Activated naive CD8-positive, alpha-beta T cell treated with anti-CD3 and anti-CD28 coated beads, Interleukin-2, amount 50 U/mL, for 16 hours (primary cell): ENCODE measurements around the gene MYT1.

Source experiments
- DNase-seq: peaks from one replicate; pipeline ENCODE4 v3.0.0-alpha.2; 2020; ENCODE audit warnings: low read depth, low spot score

MYT1 gene

DNA sequence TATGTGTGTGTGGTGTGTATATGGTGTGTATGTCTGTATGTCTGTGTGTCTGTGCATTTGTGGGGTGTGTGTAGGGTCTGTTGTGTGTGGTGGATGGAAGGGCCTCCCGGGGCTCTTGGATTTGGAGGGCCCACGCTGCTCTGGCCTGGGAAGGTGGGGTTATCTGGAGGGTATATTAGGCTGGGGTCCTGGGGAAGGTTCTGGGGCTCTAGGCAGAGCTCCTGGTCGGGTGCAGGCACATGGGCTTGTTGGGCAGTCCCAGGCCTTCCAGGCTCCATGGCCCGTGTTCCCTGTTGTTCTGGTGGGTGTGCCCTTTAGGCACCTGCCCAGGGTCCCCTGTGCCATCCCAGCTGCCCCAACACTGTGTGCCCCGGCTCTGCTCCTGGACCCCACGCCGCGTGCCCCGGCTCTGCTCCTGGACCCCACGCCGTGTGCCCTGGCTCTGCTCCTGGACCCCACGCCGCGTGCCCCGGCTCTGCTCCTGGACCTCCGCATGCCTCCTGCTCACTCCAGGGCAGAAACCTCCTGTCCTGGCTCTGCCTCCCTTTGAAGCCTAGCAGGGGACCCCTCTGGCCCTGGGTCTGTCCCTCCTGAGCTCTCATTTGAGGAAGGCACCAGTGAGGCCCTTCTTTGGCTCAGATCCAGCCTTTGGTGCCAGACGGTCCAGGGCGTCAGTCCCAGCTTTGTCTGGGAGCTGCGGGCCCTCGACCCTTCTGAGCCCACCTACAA, 10.2 kb upstream of the MYT1 start:
- no peak for DNase-seq

DNA sequence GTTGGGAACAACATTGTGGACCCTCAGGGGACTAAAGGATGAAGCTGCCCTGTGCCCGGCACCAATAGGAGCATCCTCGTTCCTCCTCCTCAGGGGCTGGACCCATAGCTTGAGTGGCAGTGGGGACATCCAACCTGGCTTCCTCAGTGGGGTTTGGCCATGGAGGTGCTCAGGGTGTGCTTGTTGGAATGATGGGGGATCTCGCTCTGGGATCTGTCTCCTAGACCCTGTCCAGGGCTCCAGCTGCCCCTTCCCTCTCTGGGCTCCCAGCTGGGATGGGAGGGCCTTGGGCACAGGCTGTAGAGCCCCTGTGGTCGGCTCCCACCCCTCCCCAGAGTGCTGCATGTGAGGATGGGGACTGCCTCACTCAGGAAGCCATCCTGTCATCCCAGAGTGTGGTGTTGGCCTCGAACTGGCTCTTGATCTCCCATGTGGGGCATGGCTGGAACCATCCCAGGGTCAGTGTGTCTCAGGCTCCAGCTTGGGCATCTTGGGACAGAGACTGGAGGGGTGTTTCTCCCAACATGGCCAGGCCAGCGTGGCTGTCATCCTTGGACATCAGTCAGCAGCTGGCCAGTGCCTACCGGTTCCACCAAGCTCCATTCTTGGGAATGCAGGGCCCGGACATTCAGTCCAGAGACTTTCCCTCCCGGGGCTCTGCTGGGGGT, 9.5 kb upstream of the MYT1 start:
- no peak for DNase-seq

DNA sequence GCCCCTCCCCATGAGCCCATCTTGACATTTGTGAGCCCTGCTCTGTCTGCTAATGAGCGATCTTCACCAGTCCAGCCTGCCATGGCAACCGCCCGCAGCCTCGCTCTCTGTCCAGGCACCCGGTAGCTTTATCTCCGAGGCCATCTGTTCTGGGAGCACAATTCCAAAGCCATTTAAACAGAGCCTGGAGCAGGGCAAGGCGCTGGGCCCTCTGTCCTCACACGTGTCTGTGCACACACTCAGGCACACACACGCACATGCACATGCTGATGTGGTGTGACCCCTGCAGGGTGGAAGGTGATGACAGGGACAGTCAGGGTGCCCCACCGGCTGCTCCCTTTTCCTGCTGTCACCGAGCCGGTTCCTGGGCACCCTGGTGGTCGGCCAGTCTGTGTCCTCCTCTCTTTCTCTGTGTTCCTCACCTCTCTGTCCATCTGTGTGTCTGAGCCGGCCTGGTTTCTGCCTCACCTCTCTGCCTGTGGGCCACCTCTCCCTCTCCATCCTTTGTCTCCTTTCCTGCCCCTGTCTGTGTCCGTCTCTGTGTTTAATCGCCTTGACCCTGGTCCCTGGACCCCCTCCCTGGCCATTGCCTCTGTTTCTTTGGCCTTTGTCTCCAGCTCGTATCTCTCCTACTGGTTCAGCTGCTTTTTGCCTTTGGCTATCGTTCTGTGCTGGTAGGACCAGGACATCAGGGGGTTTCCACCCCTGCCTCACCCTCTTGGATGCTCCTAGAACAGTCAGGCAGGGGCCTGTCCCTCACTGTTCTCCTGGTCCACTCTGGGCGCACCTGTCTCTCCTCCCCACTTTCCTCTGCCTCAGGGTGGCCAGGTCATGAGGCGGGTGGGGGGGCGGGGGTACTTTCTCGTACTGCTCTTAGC, 8.8 kb upstream of the MYT1 start:
- no peak for DNase-seq

DNA sequence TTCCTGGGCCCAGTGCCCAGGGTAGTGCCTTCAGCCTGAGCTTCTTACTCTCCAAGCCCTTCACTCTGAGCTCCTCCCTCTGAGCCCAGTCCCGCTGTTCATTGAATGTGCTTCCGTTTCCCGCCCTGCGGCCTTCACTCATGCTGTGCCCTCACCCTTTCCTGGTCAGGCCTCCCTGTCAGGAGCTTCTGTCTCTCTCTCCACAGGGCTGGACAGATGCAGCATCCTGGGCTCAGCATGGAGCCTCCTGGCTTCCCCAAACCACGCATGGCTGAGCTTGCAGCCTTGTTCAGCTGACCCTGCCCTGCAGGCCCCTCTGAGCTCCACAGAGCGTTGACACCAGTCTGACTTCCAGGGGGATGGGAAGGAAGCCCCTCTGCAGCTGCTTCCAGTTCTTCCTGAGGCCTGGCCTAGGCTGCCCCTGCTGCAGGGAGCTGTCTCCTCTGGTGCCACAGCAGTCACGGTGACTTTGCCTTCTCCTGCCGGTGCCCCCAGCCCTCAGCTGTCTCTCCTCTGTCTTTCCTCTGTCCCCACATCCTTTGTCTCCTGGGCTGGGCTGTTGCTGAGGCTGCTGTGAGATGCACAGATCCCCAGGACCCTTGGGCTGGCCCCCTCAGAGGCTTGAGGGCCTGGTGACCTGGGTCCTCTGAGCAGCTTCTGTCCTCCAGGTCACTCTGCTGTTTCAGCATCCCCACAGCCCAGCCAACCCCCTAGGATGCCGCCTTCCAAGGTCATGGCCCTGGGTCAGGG, 7.9 kb upstream of the MYT1 start:
- no peak for DNase-seq

DNA sequence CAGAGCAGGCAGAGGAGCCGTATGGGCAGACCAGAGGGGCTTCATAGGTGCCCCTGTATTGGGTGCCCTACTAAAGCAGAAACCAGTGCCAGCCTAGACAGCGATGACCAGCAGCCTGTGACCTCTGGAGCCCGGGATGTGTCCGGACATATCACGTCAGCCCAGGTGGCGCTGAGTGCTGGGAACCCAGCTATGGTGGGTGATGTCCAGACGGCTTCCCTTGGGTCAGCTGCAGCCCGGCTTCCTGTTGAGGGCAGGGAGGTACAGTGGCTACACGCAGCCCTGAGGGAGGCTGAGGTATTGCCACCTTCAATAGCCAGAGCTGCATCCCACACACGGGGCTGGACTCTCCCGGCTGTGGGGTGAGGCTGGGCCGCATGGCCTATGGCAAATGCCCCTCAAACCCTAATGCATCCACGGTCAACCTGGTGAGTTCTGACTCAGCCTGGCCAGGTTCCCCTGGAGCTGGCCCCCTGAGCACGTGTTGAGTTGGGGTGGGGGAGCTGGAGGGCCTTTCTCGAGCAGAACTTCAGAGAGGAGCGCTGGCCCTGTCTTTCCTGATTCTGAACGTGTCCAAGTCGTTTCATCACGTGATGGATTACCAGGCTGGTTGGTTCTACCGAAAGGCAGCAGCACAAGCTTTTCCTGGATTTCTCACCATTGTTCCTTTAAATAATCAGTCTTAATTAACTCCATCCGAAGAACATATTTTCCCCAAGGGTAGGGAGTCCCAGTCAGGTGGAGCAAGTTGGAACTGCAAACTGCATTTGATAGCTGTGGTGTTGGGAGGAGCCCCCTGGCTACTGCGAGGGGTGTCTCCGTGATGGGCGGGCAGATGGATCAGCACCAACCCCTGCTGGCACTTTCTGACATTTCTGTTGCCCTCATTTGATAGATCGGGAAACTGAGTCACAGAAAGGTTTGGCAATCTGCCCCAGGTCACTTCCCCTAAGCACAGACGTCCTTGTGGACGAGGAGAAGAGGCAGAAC, 7.1 kb upstream of the MYT1 start:
- no peak for DNase-seq

DNA sequence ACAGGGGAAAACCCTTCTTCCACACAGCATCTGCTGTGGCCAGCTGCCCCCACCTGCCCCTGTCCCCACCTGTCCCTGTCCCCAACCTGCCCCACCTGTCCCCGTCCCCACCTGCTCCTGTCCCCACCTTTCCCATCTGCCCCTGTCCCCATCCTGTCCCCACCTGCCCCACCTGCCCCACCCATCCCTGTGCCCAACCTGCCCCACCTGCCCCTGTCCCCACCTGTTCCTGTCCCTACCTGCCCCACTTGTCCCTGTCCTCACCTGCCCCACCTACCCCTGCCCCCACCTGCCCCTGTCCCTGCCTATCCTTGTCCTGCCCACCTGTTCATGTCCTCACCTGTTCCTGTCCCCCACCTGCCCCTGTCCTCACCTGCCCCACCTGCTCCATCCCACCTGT, 6.4 kb upstream of the MYT1 start:
- DNase-seq: no peak

DNA sequence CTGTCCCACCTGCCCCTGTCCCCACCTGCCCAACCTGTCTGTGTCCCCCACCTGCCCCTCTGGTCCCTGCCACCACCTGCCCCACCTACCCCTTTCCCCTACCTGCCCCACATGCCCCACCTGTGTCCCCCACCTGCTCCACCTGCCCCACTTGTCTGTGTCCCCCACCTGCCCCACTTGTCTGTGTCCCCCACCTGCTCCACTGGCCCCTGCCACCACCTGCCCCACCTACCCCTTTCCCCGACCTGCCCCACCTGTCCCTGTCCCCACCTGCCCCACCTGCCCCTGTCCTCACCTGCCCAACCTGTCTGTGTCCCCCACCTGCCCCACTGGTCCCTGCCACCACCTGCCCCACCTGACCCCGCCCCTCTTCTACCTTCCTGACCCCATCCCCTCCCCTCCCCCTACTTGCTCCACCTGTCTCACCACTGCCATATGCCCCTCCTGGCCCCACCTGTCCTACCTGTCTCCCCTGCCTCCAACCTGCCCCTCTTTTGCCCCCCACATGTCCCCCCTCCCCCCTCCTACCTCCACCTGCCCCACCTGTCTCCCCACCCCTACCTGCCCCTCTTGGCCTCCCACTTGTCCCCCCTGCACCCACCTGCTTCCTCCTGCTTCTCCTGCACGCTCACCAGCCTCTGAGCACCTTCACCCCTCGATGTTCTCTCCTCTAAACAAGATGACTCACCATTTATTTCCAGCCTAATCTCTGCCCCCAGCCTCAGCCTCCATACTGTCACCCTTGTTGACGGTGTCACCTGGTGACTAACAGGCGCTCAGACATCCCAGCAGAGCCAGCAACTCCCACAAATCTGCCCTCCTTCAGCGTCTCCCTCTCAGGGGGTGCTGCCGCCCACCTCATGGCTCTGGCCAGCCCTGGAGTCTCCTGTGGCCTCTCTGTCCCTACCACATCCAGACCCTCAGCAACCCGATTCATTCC, 5.6 kb upstream of the MYT1 start:
- DNase-seq: no peak

DNA sequence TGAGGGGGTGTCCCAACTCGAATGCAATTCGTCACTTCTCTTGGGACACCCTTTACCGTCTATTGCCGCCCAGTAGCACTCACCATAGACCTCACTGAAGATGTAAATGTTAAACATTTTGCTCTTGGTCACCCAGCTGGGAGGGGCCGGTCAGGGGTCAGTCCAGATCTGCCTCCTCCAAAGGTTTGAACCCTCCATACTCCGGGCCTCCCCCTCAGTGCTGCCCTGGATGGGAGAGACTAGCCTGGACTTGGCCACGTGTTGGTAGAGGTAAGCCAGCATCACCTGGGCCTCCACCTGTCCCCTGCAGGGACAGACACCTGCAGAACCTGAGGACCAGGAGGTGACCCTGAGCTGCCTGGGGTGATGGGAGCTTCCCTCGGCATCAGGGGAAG, 5.0 kb upstream of the MYT1 start:
- DNase-seq: no peak

DNA sequence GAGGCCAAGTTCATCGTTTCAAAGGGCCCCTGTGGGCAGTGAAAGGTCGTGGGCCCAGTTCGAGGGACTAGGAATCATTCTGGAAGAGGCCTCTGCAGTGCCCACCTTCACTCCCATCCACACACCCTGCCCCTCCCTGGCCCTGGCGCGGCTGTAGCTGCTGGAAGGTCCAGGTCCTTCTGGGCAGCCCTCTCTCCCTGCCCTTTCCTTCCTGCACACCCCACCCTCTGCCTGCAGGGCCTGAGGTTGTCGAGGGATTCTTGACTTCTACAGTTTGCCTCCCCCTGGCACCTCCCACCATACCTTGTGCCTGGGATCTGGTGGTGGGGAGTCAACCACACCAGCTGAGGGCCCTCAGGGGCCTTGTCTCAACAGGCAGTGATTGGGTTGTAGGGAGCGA, 4.5 kb upstream of the MYT1 start:
- DNase-seq: no peak

DNA sequence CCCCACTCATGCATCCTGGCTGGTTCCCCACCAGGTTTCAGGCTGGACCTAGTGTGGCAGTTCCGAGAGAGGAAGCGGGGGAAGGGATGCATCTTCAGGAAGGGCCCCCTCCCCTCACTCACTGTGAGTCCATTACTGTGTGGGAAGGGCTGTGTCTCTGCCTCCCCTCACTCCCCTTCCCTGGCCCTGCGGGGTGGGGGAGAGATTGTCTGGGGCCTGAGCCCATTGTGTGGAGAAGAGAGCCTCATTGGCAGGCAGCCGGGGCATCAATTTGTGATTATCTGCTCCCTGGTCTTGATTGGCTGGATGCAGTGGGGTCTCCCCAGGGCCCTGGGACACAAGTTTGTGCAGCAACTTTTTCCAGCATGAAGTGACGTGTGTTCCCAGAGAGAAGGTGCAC, 4.1 kb upstream of the MYT1 start:
- no peak for DNase-seq

DNA sequence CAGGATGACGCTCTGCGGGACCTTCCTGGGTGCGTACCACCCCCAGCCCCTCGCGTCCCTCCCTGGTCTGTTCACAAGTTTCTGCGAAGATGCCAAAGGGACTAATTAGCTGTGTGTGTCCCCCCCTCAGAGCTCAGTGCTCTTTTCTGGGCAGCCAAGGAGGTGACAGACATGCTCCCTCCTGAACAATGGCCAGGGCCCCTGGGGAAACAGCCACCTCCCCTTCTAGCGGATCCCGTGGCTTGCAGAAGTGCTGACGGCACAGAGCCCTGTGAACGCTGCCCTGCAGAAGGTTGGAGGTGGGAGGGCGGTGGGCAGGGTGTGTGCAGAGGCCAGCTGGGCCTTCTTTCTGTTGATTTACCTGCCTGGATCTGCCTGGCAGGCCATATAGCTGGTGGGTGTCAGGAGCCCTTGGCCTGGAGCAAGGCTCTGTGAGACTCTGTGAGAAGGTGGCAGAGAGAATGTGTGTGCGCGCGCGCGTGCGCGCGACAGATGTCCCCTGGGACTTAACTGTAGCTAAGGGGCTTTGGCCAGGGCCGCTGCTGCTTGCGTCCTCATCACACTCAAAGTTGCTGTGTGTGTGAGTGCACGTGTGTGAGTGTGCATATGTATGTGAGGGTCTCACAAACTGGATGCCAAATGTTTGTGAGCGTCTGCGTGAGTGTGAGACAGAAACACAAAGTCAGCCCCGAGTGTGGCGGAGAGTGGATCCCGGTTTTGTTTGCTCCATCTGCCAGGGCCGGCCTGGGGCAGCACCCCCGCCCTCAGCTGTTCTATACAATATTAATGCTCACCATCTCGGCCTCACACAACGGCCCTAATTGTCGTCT, 3.5 kb upstream of the MYT1 start:
- DNase-seq: no peak

DNA sequence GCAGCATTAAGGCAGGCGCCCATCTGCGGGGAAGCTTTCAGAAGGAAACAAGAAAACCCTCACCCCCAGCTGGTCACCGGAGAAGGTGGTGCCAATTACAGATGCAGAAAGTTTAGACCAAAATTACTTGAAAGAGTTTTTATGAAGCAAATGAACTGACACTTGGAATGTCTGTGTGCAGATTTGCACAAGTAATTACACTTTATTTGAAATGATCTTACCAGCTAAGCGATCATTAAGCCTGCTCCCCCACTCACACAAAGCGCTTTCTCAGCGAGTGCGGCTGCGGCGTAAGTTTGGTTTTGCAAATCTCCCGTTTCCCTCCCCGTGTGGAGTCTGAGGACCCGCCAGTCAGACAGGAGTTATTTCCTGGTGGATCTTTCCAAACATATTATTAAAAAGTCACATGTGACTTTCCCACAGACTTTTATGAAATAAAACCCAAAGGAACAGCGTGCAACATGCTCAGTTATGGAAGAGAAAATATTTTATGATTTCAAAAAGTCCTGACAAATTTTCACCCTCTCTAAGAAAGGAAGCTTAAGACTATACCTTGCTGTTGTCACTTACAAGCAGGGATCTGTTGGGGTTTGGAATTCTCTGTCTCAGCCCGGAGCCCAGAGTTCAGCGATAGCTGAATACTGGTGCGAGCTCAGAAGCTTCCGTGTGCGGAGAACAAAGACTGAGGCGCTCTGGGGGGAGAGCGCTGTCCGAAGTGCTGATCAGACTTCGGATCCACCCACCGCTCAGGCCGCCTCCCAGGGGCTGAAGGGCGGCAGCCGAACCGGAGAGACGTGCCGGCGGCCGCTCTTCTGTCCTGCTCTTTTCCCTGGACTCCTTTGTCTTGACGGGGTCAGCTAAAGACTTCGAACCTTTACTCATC, 2.7 kb upstream of the MYT1 start:
- DNase-seq: no peak

DNA sequence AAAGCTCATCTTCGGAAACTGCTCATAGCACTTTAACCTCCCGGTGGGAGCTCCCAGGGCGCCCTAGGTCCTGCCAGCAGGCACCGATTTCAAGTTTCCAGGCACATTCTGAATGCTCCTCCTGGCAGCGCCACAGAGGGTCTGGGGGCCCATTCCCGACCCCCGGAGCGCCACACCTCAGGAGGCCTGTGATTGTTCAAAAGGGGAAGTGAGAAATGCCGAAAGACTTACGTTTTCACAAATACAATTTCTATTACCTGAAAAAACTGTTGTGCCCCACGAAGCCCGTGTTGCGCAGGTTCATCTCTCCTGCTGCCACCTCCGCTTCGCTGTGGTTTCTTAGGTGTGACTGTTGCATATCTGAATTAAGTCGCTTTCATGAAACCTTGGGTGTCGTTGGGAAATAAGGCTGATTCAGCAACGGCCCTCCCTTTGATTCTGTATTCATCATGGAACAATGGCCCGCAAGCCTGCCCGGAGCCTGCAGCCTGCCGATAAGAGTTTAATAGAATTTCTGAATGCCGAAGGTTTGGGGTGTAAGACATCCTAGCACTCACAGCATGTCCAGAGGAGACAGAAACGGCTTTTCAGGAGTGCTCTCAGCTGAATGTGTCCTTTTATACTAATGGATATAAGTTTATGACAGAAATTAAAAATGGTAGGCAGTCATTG, 1.9 kb upstream of the MYT1 start:
- no peak for DNase-seq

DNA sequence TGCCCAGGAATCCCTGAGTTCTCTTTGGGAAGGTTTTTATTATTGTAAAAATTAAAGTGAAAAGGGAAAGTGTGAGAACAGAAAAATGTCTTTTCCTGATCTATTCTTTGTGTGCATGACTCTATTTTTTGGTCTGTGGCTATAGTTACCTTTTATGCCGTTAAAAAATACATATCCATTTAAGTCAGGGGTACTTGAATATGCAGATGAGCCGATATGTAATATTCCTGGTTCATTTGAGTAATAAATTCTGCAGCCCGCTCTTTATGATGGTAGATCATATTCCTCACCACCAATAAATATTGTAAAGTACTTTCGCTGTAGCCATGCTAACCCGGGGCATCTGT, 503 bp upstream of the MYT1 start:
- DNase-seq: no peak

DNA sequence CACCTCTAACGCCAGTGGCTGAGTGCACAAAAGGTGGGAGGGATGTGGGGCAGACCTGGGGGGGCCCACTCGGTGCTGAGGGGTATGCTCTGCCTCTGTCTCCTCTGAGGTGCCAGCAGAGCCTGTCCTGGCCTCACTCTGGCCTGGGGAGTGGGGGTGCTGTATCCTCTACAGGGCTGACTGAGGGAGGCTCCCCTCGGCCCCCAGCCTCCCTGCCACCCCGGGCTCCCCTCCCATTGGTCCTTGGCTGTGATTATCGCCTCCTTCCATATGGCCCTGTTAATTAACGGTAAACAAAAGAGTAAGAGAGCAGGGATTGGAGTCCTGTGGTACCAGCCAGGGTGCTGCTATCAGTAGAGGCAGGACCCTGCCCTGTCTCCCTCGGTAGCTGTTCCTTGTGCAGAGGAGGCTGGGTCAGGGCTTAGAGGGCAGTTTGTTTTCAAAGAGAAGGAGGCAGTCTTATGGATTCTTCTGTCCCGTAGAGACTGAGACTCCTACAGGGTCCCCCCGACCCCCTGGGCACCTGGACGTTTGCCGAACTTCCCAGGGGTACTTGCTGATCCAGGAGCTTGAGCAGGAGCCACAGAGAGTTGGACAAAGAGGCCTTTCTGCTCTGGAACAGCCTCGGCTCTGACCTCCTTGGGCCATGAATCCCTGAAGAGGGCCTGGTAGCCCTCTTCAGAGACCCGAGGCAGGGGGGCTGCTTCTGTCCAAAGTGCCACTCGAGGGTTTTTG, 1.8 kb downstream of the MYT1 start:
- no peak for DNase-seq
